NOMO-1 treated with dmso at 0.1 percent for 144 hours (cell line): ENCODE results near the gene SPATA17.

Experiments
- DNase-seq: peaks from one replicate; lab custom pipeline; 2025; ENCODE audit not compliant: unreplicated experiment; lab: John Stamatoyannopoulos, UW

SPATA17 gene

DNA sequence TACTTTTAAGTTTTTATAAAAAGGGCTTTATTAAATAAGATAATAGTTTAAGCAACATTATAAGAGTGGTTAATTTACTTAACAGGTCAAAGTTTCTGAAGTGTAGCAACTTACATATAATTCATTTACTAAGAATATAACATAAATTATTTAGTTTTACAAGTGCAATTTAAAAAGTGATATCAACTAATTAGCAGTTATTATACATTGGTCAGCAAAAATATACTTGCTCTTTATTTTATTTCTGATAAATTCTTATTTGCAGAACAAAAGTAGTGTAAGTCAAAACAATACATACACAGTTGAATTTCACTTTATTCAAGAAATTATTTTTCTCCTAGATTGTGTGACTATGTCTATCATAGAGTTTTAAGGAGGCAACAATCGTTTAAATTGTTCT, 215.6 kb downstream of the SPATA17 start:
- DNase-seq = no peak

DNA sequence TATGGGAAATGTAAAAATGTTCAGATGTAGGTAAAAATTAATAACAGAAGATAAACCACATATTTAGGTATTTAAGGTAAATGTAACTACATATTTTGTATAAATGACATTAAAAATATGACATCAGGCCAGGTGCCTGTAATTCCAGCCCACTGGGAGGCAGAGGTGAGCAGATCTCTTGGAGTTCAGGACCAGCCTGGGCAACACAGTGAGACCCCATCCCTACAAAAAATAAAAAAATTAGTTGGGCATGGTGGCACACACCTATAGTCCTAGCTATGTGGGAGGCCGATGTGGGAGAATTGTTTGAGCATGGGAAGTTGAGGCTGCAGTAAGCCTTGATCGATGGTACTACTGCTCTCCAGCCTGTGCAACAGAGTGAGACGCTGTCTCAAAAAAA, 216.5 kb downstream of the SPATA17 start:
- no peak for DNase-seq

DNA sequence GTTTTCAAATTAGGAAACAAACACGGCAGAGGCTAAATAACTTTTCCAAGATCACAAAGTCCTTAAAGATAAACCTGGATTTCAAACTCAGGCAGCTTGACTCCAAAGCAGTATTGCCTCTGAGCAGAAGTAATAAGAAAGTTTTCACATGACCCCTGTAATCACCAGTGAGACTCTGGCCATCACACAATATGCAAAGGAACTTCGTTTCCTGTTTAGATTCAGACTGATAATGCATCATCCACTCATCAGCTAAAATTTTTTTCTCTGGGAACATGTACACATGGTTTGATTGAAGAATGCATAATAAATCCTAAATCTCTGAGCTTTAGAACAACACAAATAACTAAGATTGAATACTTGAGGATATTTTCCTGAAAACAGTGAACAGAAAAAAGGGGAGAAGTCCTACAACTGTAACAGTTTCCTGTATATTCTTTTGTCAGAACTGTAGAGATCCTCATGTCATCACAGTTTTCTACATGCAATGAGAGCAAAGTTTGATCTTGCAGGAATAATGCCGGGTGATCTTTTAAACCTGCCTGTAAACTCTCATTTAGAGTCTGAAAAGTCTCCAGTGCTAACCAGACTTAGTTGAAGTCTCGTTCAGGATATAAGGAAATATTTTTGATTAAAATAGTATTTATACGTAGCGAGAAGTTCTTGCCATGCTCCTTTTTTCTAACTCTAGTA, 225.3 kb downstream of the SPATA17 start:
- DNase-seq = no peak

- DNase-seq = no peak
These were observed 225.9 kb downstream of the SPATA17 start for GRCh38 chr1:217857061-217857460.

- no peak for DNase-seq
These were observed 230.5 kb downstream of the SPATA17 start for GRCh38 chr1:217861658-217862057.

DNA sequence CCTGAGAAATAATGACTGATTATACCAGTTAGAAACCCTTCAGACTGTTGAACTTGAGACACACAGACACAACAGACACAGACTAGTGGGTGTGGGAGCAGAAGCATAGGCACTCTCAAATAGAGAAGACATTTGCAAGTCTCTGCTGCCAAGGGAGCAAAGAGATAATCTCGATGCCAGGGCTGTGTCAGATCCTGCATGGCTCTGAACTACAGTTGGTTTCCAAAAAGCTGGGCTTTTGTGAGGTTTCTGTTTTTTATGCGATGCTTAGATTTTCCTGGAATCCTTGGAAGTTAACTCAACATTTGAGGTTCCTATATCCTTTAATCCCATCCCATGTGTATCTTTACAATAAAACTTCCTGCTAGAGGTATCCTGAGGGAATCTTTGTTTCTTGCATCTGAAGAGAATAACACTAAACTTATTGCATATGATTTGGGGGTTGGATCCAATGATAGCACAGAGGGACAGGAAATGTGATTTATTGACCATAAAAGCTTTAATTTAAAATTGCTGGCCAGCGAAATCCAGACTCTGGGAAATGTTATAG, 236.4 kb downstream of the SPATA17 start:
- no peak for DNase-seq

- DNase-seq = no peak
These were observed 240.8 kb downstream of the SPATA17 start for GRCh38 chr1:217871955-217872354.

- DNase-seq = no peak
These were observed 244.1 kb downstream of the SPATA17 start for GRCh38 chr1:217875229-217875628.

- no peak for DNase-seq
These were observed 245.3 kb downstream of the SPATA17 start for GRCh38 chr1:217876401-217876800.

DNA sequence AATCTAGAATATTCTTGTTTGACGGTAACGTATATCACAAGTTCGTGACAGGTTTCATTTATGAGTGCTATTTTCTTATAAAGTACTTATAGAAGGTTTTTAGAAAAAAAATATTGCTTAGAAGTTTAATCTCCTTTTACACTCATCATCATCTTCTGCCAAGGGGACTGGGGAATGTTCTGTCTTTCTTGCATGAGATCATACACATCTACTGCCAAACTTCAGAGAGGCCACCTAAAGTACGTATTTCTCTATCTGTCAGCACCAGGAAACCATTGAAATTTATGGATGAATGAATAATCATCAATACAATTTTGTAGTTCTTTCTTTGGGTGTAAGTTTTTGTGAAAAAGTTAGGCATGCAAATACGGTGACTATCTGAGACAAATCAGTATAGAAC, 245.8 kb downstream of the SPATA17 start:
- no peak for DNase-seq

DNA sequence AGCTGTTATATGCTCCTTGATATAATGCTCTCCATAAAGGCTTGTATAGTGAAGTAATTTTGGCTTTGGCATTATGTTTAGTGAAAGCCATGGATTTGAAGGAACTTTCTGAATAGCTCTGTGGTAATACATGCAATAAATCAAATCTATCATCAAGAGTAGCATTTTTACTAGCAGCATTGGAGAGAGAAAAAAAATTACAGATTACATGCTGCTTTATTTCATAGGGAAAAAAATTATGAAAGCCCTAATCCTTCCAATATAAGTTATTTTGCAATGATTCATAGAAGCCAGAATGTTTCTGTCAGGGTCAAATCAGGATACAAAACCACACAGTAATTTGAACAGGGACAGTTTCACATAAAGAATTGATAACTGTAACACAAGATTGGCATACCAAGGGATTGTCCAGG, 250.0 kb downstream of the SPATA17 start:
- DNase-seq = no peak

DNA sequence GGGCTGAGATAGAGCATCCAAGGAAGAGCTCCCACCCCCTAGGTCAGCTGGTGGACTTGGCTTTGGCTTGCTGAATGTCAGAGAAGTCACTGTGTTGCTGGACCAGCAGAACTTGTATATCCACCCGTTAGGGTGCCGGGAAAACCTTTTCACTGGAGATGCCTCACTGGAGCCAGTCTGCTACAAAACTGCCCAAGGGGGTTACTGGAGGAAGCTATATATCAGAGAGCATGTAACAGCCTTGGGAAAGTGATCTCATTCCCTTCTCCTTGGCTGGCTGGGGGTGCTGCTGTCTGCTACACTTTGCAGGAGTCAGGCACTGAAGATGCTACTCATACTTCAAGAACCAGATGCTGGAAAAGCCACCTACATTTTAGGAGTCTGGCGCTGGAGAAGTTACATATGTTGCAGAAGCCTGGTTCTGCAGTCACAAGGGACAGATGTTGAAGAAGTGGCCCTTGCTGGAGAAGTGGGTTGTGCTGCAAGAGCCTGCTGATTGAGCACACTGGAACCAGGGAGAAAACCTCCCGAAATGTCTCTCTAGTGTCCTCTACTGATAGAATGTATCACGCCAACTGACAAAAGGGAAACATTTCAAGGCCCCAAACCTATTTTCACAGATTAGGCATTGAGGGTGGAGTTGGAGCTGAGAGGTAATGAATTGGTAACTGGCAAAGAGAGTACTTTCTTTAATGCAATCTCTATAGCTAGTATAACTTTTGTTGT, 250.6 kb downstream of the SPATA17 start:
- DNase-seq = no peak

DNA sequence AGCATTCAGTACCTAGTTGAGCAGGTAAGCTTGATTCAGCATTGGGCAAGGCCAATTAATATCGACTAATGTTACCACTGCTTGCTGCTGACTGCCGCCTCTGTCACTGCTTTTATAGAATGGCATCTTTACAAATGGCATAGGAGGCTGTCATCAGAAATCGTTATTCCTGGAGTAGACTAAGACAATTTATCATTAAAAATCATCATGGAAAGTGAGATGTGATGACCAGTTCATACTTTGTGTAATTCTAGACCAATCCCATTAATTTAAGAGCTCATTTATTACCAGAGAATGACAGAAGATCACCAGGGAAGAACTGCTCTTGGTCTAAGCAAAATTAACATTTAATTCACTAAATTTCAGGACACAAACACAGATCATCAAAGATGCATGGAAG, 254.0 kb downstream of the SPATA17 start:
- DNase-seq = no peak

DNA sequence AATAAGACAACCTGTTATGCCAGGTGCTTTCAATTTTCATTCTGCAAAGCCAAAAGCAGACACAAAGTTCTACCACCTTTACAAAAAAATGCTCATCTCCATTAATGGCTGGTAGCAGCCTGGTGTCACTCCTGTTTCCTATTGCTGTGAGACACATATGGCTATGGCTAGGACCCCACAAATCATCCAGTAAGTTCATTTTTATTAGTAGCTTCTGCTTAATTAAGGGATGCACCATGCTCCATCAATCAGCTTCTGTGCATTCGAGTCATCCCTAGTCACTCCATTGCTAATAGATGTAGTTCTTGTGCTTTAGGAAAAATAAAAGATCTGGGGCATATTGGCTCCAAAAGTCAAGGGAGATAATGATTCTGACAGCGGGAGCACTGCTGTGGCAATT, 257.2 kb downstream of the SPATA17 start:
- DNase-seq = no peak

DNA sequence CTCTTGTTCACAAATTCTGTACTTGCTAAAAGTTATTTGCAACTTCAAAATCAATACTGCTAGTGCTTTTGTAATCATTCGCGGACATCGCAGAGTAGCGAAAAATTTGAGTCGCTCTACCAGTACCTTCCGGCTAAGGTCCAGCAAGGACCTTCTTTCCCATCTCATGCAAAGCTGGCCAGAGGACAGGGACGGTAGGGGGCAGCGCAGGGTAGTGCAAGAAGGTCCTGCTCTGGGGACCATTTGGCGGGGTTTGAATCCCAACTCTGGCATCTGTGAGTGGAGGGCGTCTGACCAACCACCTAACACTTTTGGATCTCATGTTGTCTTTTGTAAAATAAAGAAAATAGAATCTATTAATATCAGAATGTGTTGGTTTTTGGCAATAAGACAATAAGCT, 258.3 kb downstream of the SPATA17 start:
- no peak for DNase-seq

DNA sequence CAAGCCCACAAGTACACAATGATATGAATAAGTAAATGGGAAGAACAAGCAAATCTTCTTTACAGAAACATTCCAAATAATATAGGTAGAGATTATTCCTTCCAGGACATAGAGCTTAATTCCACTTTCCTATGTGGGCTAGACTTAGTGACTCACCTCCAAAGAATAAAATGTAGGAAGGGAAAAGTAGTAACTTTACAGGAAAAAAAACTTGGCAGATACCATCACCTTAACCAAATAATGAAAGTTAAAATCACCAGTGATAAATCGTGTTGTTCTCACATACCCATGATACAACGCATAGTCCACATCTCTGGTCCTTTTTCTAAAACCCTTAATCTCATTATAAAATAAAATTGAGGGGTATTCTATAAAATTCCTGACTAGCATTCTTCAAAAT, 260.8 kb downstream of the SPATA17 start:
- no peak for DNase-seq

DNA sequence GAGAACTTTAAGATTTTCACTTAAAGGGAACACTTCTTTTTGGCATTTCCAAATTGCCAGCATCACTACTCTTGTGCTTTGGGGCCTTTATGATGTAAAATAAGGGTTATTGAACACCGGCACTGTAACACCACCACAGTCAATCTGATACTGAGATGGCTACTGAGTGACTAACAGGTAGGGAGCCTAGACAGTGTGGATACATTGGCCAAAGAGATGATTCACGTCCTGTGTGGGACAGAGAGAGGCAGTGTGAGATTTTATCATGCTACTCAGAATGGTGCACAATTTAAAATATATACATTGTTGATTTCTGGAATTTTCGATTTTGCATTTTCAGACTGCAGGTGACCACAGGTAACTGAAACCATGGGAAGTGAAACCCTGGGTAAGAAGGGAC, 261.6 kb downstream of the SPATA17 start:
- DNase-seq = no peak

DNA sequence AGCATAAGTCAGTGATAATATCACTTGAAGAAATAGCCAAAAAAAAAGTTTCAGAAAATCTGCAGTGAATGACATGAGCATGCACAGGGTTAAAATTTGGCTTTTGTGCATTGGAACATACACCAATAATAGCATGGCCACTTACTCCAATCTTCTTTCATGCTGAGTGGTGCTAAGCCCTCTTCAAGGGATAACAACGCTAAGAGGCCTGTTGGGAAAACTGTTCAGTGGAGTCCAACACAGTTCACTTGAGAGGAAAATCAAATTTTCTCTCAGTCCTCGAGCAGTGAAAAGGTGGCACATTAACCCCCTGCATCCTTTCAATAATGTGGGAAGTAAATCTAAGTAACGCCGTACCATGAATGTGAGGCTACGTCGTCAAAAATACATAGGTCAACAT, 264.7 kb downstream of the SPATA17 start:
- DNase-seq = no peak

DNA sequence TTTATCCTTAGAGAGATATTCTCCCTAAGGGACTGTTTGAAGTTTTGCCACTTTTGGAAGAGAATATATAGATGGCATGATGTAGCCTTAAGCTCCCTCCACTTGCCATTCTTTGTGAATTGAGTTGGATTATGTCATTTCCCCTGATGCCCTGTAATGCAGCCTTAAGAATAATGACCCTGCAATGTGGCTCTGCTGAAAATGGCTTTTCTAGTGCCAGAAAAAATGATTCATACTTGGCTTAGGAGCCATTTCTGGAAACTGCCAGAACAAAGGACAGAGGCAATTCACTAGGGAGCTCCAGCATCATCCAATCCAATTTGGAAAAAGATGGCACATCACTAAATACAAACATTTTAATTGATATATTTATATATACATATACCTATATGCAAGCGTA, 265.3 kb downstream of the SPATA17 start:
- DNase-seq = no peak

DNA sequence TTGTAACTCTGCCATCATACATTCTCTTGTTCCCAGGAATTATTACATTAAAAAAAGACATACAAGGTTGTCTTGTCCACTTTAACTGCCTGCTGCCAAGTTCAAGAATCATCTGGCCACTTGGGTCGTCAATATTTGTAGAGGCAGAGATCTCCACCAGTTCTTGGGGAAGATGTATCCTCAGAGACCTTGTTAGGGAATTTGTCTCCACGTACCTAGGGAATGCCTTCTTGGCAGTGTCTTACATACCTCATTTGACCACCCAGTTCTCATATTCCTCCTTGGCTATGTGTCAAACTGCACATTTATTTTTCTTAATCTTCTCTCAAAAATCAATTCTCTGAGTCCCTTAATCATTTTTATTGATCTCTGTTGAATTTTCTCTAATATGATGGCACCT, 266.0 kb downstream of the SPATA17 start:
- DNase-seq = no peak

DNA sequence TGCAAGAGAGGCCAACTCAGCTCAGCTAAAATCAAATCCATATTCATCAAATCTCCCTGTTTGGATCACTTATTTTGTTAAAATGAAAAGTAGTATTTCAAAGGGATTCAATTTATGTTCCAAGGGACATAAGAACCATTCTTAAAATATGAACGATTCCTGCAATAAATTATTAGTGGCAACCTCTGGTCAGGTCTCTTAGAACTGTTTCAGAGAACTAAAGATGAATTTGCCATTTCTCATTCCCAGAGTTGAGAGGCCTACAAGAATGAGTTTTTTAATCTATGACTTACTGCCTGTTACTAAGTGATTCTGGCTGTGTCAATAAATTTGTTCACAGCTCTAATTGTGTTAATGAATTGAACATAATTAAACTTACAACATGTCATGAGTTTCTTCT, 268.5 kb downstream of the SPATA17 start:
- DNase-seq = no peak

- DNase-seq = no peak
These were observed 276.4 kb downstream of the SPATA17 start for GRCh38 chr1:217907504-217907903.

DNA sequence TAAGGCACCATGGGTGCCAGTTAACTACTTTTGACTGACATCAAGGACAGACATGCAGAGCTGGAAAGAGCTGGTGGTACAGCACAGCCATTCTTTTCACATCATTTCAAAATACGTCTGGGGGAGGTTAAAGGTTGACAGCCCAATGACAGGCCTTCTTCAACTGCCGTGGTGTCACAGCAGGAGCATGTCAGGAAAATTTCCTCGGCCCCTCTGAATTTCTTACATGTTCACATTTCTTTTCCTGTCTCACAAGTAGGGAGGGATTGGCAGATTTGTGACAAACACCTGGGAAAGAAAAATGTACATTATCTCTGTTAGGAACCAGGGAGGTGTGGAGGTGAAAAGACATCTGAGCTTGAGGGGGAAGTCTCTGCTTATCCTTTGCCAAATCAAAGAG, 279.1 kb downstream of the SPATA17 start:
- DNase-seq = no peak
